Progenitor cell of endocrine pancreas (in vitro differentiated cells): ENCODE results near the gene CDK14. TPM values are rescaled to one million over a fixed set of nuclear protein-coding genes. Genes with fewer than 3 reads are reported as not detected.

Source experiments
- DNase-seq: peaks from one replicate; pipeline ENCODE4 v3.0.0; 2021; ENCODE audit warnings: low spot score; ENCODE audit not compliant: unreplicated experiment
- H3K27ac Mint-ChIP-seq: 2 replicates; pipeline ENCODE4 v1.8.0; 2021; ENCODE audit warnings: mild to moderate bottlenecking, moderate library complexity, mixed read lengths
- H3K27me3 Mint-ChIP-seq: 2 replicates; pipeline ENCODE4 v1.8.0; 2021; ENCODE audit warnings: mixed read lengths
- H3K36me3 Mint-ChIP-seq: 2 replicates; pipeline ENCODE4 v1.8.0; 2022; ENCODE audit warnings: mixed read lengths; ENCODE audit not compliant: insufficient read depth
- H3K4me1 Mint-ChIP-seq: 2 replicates; pipeline ENCODE4 v1.8.0; 2021; ENCODE audit warnings: low read depth, mixed read lengths
- H3K4me3 Mint-ChIP-seq: 2 replicates; pipeline ENCODE4 v1.8.0; 2021; ENCODE audit warnings: low read depth, mild to moderate bottlenecking, moderate library complexity, mixed read lengths
- H3K9me3 Mint-ChIP-seq: 2 replicates; pipeline ENCODE4 v1.8.0; 2021; ENCODE audit warnings: low read depth, mixed read lengths
- total RNA-seq: library from RNA; stranded (reverse); gene quantifications from 2 replicates; pipeline ENCODE4 v1.2.1, GENCODE V29; 2021
- TF ChIP-seq, protein P1 (sequence below): fragments of 200-600 bp; sonication (generic); IDR thresholded peaks from one replicate; pipeline ENCODE4 v1.5.0; 2021; ENCODE audit warnings: antibody characterized with exemption, mild to moderate bottlenecking; ENCODE audit not compliant: unreplicated experiment

Gene CDK14
- total RNA-seq, 1 donor from 2014 or later: 117 TPM

DNA sequence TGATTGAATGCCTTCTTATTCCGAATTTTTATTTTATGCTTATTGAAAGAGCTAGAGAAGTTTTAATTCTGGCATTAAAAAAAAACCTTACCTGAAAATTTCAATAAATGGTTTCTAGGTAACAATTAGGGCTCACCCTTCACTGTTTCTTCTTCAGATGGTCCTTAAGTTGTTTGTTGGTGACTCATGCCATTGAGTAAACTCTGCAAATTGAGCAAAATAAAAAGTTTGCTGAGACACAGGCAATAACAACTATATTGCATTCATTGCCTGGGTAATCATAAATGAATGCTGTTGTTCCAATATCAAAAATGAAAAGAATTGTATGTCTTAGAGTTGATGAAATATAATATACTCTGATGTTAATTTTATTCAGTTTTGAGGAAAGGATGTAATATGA lies 300.3 kb downstream of the CDK14 start:
- TF ChIP-seq, protein P1, sequence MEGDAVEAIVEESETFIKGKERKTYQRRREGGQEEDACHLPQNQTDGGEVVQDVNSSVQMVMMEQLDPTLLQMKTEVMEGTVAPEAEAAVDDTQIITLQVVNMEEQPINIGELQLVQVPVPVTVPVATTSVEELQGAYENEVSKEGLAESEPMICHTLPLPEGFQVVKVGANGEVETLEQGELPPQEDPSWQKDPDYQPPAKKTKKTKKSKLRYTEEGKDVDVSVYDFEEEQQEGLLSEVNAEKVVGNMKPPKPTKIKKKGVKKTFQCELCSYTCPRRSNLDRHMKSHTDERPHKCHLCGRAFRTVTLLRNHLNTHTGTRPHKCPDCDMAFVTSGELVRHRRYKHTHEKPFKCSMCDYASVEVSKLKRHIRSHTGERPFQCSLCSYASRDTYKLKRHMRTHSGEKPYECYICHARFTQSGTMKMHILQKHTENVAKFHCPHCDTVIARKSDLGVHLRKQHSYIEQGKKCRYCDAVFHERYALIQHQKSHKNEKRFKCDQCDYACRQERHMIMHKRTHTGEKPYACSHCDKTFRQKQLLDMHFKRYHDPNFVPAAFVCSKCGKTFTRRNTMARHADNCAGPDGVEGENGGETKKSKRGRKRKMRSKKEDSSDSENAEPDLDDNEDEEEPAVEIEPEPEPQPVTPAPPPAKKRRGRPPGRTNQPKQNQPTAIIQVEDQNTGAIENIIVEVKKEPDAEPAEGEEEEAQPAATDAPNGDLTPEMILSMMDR: no peak
- Mint-ChIP-seq H3K9me3 (no peaks in the 10 kb centered on the region), H3K36me3 (peaks cover 2% of the 10 kb centered on the region), H3K27me3 (no peaks in the 10 kb centered on the region), H3K27ac (no peak overlapping the region), H3K4me3 (no peak overlapping the region), H3K4me1 (peaks cover 29% of the 10 kb centered on the region)
- DNase-seq: no peak

DNA sequence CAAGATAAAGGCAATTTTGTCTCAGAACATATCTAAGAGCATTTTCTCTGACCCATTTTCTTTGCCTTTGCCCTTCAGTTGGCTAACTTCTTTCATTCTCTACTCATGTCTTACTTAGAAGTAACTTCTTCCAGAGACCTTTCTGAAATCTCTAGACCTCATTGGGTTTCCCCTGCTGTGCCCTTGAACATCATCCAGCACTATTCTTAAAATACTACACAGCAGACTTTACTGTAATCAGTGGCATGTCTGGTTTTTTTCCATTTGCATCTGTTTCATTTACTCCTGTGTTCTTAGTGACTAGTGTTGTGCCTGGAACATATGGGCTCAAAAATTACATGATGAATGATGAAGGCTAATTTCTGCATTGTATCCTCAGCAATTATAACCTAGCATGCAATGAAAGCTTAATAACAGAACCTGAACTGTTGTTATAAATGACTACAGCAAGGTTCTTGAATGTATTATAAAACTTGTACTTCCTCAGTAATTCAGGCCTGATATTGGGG lies 301.9 kb downstream of the CDK14 start:
- H3K27ac Mint-ChIP-seq: no peak overlapping the region

DNA sequence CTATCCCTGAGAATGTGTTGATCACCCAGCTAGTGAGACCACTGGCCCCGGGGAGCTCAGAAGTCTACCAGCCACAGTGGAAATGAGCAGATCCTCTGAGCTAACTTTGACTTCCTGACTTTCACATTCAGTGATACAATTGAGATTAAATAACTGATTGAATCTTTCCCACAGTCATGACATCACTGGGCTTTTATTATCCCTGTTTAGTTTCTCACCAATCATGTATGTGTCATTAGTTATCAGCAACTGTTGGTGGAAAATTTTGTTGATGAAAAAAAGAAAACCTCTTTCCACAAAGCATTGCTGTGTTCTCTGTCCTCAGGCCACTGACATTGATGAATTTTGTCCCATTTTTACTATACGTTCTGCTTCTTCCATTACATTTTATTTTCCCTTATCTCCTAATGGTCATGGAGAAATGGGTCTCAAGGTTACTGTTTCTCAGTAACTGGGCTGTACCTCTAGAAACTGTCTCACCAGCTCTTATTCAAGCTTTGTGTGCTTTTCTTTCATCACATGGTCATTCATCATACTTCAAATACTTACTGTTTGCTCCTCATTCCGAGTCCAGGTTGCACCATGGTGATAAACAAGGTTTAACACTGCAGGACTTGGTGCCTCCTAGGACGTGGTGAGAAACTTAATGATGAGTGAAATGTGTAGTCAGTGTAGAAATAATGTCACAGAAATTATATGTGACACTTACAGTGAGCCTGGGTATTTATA lies 304.7 kb downstream of the CDK14 start:
- TF ChIP-seq, protein P1: no peak

More for the DNA sequence above, 301.9 kb downstream of the CDK14 start:
- H3K9me3 Mint-ChIP-seq: peaks cover 6% of the 10 kb centered on the region
- no peaks in the 10 kb centered on the region for H3K27me3 Mint-ChIP-seq
- DNase-seq: no peak
- H3K36me3 Mint-ChIP-seq: peaks cover 8% of the 10 kb centered on the region
- peaks cover 22% of the 10 kb centered on the region for H3K4me1 Mint-ChIP-seq
- TF ChIP-seq, protein P1: no peak
- H3K4me3 Mint-ChIP-seq: no peak overlapping the region

DNA sequence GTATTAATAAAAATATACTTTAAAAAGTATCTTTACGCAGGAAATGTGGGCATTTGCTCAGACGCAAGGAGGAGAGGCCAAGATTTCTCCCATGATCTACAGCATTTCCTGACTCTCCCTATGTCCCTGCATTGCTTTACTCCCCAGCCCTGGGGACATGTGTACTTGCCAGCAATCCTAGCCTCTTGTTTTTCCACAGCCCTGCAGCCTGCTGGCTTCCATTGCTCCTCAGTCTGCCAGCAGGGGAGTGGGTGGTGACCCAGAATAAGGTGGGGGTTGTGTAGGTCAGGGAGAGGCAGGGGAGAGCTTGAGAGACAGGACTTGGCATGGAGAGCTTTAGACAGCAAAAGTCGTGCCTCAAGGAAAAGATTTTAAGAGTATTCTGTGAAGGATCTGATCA lies 307.7 kb downstream of the CDK14 start:
- peaks cover 20% of the 10 kb centered on the region for H3K36me3 Mint-ChIP-seq
- H3K27ac Mint-ChIP-seq: no peak overlapping the region
- DNase-seq: no peak
- peaks cover 38% of the 10 kb centered on the region for H3K4me1 Mint-ChIP-seq
- no peaks in the 10 kb centered on the region for H3K27me3 Mint-ChIP-seq
- TF ChIP-seq, protein P1: no peak
- no peak overlapping the region for H3K4me3 Mint-ChIP-seq
- H3K9me3 Mint-ChIP-seq: peaks cover 10% of the 10 kb centered on the region

More for the DNA sequence above, 304.7 kb downstream of the CDK14 start:
- H3K27ac Mint-ChIP-seq: peak overlapping the region; percentile 38
- H3K9me3 Mint-ChIP-seq: peaks cover 10% of the 10 kb centered on the region
- H3K27me3 Mint-ChIP-seq: no peaks in the 10 kb centered on the region
- peaks cover 13% of the 10 kb centered on the region for H3K36me3 Mint-ChIP-seq
- H3K4me3 Mint-ChIP-seq: no peak overlapping the region
- H3K4me1 Mint-ChIP-seq: peaks cover 37% of the 10 kb centered on the region
- no peak for DNase-seq

DNA sequence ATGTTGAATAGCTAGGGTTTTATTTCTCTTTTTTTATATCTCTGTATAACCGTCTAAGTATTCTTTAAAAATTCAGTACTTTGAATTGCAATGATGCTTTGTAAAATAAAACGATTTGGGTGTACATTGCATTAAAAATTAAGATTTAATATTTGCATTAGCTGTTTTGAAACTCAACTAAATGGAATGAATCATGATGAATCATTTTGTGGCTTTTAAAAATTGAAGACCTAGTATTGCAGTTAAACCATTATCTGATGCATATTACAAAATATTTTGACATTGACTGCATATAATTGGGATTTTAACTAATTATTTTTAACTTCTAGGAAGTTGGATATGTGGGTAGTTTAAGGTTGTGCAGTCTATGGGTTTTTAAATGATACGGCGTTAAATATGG lies 314.0 kb downstream of the CDK14 start:
- Mint-ChIP-seq H3K27me3 (no peaks in the 10 kb centered on the region), H3K9me3 (no peaks in the 10 kb centered on the region), H3K36me3 (peaks cover 27% of the 10 kb centered on the region), H3K4me1 (peaks cover 8% of the 10 kb centered on the region), H3K4me3 (no peak overlapping the region), H3K27ac (no peak overlapping the region)
- DNase-seq: no peak
- TF ChIP-seq, protein P1: no peak
